DMS 273 (cell line): Measurements from ENCODE around the gene ERFL.

ENCODE experiments used
- DNase-seq: peaks from one replicate; lab custom pipeline; 2025; ENCODE audit not compliant: unreplicated experiment; lab: John Stamatoyannopoulos, UW

Gene ERFL

DNA sequence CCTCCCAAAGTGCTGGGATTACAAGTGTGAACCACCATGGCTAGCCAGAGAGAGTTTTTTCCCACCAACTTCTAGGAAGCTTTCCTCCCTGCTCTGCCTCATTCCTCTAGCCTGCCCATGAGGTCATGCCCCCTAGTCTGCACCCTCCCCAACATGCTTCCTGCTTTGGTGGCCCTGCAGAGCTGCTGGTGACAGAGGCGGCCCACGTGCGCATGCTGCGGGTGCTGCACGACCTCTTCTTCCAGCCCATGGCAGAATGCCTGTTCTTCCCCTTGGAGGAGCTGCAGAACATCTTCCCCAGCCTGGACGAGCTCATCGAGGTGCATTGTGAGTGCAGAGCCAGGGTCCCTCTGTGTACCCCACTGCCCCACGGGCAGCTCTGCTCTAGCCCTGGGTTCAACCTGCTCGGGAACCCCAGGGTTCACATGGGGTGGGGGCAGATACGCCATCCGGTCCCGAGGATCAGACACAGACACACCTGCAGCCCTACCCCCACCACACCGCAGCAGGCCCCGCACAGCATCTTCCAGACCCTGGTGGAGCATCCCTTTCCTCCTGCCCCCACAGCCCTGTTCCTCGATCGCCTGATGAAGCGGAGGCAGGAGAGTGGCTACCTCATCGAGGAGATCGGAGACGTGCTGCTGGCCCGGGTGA lies 26.4 kb downstream of the ERFL start:
- DNase-seq: no peak

DNA sequence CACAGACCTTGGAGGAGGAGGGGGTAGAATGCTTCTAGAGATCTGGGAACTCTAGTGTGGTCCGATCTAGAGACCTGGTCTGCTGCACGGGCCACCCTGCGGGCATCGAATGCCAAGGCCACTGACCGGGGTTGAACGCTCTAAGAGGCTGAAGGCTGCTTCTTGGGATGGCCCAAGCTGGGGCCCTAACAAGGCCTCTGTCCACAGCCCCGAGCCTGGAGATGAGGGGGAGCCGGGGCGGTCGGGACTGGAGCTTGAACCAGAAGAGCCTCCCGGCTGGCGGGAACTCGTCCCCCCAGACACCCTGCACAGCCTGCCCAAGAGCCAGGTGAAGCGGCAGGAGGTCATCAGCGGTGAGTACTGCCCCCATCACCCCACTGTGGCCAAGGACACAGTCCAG lies 30.0 kb downstream of the ERFL start:
- DNase-seq: no peak

DNA sequence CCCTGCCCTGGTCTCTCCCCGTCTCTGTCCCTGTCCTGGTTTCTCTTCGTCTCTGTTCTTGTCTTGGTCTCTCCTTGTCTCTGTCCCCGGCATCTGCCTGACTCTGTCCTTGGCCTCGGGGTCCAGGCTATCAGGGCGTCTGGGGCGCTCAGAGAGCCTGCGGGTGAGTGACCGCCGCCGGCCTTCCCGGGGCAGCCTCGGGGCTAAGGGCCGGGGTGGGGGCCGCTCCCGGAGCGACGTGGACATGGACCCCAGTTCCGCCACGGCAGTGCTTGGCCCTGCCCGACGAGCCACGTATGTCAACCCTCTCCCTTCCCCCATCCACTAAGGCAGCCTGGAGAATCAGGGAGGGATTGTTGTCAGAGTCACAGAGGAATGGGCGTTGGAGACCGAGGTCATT lies 30.4 kb downstream of the ERFL start:
- DNase-seq: no peak

DNA sequence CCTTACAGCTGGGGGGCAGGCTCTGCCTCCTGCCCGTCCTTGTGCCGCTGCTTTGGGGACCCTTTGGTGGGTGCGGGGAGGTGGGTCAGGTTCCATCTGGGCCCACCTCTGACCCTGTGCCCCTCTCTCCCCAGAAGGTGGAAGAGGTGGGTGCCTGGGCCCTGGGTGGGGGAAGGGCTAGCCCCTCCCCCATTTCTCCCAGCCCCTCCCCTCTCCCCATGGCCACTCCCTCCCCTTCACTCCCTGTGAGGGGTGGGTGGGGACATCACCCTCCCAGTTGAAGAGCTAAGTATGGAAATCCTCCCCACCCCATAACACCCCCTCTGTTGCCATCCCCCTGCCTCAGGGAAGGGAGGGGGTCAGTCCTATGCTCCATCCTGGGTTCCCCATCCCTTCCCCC lies 31.1 kb downstream of the ERFL start:
- no peak for DNase-seq

DNA sequence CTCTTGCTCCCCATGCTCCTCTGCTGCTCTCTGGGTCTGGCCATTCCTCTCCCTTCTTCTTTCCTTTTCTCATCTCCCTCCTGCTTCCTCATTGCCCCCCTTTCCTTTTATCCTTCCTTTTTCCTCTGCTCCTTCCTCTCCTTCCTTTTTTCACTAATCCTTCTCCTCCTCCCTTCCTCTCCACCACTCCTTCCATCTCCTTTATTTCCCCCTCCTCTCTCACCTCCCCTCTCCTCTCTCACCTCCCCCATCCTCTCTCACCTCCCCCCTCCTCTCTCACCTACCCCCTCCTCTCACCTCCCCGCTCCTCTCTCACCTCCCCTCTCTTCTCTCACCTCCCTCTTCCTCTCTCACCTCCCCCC lies 31.7 kb downstream of the ERFL start:
- no peak for DNase-seq

DNA sequence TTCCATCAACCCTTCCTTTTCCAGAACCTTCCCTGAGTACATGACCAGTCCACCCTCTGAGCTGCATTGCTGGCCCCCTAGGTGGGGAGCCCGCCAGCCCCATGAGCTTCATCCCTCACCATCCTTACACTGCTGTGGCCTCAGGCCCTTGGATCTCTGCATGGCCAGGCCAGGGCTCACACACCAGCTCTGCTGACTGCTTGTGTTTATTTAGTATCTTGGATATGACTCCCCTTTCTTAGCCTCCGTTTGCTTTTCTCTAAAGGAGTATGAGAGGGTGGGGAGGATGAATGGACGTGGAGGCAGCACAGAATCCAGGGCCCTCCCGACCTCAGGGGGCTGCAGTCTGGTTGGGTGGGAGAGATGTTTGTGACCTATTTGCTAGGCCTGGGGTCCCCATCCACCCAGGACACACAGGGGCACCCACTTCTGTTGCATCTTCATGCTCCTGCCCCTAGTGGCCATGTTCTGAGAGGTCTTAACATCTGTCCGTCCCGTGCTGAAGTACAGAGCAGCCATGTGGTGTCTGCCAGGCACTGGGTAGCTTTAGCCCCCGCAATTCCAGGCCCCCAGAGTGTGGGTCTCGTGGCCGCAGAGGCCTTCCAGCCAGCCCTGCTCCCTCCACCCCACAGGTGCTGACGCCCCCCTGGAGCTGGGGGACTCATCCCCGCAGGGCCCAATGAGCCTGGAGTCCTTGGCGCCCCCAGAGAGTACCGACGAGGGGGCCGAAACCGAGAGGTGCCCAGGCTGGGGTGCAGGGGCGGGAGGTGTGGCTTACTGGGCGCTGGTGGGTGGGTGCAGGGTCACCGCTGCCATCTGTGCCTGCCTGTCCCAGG lies 32.3 kb downstream of the ERFL start:
- DNase-seq: peak; percentile 80

DNA sequence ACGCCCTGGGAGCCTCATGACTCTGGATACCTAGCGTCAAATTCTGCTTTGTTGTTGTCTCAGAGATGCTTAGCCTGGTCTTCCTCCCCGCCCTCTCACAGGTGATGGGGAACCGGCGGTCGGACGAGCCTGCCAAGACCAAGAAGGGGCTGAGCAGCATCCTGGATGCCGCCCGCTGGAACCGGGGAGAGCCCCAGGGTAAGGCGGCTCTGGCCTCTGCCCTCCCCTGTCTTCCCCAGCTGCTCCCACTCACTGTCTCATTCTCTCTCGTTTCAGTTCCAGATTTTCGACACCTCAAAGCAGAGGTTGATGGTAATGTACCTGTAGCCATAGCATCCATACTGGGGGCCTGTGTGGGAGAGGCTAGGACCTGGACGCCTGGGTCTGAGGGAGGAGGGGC lies 33.9 kb downstream of the ERFL start:
- no peak for DNase-seq

DNA sequence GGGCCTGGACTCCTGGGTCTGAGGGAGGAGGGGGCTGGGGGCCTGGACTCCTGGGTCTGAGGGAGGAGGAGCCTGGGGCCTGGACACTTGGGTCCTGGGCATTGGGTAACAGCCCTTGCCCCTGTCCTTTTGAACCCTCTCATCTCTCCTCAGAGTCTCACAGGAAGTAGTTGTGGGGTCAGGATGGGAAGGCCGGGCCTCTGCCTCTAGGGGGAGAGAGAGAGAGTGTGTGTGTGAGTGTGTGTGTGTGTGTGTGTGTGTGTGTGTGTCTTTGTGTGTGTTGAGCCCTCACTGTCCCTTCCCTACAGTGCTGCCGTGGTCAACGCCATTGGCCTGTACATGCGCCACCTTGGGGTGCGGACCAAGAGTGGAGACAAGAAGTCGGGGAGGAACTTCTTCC lies 34.4 kb downstream of the ERFL start:
- DNase-seq: peak; percentile 42

DNA sequence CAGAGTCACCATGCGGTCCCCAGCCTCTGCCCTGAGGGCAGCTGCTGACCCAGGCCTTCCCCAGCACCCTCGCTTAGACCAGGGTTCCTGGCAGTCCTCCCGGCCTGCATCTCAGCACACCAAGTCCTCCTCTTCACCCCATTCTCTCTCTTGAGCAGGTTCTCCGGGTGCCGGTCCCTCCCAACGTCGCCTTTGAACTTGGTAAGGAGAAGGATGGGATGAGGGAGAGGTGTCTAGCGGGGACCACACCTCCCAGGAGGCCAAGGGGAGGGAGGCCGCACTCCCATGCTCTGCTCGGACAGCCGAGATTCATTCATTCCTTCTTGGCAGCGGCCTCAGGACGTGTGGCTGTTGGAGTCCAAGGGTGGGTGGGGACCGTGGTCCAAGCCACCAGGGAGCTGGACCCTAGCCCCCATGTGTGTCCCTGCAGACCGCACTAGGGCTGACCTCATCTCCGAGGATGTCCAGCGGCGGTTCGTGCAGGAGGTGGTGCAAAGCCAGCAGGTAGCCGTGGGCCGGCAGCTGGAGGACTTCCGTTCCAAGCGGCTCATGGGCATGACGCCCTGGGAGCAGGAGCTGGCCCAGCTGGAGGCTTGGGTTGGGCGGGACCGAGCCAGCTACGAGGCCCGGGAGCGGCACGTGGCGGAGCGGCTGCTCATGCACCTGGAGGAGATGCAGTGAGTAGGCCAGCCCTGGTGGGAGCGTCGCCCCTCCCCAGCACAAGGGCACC lies 35.9 kb downstream of the ERFL start:
- peak; percentile 39 for DNase-seq

DNA sequence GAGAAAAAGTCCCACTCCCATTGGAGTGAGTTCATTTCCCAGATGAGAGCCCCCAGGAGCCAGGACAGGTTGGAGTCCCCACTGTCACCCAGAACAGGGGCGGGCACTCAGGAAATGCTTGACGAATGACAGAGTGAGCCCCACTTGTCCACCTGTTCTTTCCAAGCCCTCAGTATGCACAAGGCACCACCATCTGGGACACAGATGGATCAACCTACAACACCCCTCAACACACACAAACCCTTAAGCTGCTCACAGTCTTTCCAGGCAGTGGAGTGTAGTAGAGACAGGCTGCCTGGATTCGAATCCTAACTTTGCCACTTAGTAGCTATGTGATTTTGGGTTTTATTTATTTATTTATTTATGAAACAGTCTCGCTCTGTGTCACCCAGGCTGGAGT lies 37.3 kb downstream of the ERFL start:
- peak; percentile 53 for DNase-seq

DNA sequence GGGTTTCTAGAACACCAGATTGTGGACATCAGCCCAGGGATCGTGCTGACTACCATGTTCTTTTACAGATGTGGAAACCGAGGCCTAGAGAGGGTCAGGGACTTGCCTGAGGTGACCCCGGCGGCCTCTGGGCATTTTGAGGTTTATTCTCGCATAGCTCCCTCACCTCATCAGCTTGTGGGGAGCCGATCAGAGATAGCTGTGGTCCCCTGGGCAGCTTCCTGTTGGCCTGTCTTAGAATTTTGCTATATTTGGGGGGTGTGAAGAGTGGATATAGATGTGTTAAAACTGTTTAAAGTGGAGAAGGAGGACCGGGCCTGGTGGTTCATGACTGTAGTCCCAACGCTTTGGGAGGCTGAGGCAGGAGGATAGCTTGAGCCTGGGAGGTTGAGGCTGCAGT lies 38.4 kb downstream of the ERFL start:
- DNase-seq: no peak

DNA sequence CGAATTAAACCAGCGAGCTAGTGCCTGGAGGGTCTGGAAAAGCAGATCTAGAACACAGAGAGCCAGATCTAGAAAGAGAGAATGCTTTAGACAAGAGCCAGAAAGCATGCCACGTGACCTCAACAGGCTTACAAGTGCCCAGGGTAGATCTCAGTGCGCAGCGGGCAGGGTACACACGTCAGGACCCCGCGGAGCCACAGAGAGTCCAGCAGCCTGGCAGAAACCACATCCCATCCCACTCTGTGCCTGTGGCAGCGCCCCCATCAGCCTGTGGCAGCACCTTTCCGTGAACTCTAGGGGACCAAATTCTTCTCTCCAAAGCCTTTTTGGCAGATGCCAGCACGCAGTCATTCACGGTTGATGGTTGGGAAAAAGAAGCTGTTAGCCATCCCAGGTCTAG lies 39.3 kb downstream of the ERFL start:
- no peak for DNase-seq

DNA sequence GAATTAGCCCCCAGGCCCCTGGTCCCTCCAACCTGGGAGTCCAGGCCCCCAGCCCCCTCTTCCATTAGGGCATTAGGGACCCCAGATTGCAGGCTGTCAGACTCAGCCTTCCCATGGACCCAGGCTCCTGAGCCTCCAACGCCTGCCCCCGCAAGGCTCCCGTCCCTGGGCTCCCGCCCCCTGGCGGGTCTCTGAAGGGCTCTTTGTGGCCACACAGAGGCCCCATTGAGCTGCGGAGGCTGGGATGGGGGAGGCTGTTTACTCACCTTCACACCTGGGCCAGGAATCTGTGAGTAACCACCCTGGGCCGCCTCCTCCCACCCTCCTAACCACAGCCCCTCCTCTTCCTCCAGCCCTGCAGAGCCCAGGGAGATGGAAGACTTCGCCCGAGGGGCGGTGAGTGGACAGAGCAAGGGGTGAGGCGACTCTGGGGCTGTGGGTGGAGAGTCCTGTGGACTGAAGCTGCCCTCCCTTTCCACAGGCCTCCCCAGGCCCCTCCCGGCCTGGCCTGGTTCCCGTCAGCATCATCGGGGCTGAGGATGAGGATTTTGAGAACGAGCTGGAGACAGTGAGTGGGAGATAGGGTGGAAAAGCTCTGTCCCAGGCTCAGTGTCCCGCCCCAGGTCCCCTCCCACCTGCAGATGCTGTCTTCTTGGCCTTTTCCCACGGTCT lies 40.4 kb downstream of the ERFL start:
- DNase-seq: no peak

DNA sequence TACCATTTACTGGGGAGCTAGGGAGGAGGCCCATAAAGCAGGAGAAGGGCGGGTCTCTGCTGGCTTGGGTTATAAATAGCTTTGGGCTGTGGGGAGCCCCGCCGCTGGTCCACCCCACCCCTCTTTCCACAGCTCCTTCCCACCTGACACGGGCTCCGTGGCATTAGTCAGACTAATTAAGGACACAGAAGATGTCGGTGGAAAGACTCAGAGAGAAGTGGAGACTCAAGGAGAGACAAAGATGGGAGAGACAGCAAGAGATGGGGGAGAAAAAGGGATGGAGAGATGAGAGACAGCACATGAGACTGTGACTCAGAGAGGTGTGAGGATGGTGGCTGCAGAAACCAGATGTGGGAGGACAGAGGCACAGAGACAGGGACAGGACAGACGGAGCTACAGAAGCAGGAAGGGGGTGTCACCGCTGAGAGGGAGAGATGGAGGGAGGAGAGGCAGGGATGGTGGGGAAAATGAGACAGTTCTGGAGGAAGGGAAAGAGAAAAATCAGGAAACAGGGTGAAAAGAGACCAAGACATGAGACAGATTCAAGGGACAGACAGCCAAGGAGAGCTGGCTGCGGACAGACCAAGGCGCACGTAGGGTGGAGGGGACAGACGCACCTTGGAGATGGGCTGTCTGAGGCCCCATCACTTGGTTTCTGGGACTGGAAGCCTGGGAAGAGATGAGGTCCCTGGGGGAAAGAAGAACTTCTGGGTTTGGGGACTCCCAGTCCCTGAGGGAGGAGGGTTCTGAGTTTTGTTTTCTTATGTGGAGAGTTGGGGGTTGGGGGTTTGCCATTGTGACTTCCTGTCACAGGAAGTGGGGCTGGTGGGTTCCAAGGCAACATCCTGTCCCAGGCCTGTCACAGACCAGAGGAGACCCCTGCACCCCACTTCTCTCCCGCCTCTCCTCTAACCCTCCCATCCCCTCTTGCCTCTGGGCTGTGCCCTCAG lies 41.2 kb downstream of the ERFL start:
- no peak for DNase-seq

DNA sequence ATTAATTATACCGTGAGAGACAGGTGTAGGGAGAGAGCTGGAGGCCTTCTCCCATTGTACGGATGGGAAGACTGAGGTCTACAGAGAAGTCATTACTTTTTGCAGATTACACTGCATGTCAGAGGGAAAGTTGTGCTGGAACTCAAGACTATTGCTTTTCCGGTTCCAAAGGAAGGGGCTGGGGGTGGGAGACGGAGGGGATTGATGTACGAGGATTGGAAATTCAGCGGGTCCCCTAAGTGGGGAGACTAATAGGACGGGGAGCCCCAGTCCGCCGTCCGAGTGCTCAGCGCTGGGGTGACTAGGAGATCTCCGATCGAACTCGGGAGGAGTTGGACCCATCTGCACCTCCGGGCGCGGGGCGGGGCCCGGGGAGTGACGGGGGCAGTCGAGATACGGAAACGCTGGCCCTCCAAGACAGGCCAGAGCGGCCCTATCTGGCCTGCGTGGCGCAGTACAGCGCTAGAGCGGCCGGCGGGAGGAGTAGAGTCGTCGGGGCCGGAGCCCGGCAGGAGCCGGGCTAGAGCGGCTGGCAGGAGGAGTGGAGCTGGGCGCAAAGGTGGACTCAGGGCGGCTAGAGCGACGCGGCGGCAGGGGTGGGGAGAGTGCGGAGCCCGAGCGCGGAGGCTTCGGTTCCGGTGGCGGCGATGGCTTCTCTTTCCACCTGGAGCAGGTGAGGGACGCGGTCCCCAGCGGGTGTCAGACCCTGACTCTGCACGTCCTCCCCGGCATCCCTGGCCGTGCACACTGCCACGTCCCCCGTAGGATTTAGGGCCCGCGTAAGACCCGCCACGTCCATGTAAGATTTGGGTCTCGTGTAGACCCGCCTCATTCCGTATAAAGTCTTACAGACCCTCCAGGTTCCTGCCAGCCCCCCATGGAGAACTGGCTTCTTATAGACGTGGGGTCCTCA lies 44.2 kb downstream of the ERFL start:
- peak; percentile 99 for DNase-seq

DNA sequence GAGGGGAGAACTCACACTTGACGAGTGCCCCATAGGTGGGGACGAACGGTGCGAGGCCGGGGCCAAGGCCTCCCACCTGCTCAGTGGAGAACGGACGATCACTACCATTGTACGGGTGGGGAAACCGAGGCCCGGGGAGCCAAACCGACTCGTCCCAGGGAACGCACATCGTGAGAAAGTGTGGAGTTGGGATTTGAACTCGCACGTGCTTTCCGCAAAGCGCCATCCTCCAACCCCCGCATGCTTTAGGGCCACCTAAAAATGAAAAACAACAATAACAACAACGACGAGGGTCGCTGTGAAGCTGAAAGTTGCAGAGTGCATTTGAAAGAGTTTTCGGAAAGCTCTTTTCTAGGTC lies 44.8 kb downstream of the ERFL start:
- DNase-seq: no peak

DNA sequence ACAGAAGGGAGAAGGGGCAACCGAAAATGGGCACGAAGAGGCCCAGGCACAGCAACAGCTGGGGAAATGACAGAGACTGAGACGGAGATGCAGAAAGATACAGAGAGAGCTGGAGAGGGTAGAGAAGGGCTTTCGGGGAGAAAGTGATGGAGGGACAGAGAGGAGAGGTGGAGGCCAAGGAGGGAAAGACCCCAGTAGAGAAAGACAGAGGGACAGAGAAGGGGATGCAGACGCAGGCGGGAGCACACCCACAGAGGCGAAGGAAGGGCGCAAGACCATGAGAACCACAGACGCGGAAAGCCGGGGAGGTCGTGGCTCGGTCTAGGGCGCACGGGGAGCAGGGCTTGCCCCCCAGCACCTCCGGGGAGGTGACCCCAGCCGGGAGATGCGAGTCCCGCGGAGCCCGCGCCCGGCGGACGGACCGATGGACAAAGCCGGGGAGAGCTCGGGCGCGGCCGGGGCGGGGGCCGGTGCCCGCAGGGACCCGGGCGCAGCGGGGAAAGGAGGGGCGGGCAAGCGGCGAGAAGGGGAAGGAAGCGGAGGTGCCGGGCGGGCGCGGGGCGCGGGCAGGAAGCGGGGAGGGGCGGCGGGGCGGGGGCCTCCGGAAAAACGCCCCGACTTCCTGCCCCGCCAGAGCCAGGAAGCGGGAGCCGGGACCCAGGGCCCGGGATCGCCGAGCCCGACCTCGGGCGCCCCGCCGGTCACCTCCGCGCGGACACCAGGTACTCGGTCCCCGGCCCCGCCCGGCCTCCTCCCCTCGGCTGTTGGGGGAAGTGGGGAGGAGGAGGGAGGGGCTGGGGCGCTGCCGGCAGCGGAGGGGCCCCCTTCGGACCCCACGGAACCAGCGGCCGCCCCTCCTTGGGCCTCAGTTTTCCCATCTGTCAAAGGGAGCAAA lies 45.4 kb downstream of the ERFL start, which contains the start of gene ARHGEF1:
ARHGEF1 (plus strand) TSS at position 617 of the 895 bp plus-strand sequence. CDS start 4,899 bp downstream, outside the sequence.
- peak; percentile 71 for DNase-seq

DNA sequence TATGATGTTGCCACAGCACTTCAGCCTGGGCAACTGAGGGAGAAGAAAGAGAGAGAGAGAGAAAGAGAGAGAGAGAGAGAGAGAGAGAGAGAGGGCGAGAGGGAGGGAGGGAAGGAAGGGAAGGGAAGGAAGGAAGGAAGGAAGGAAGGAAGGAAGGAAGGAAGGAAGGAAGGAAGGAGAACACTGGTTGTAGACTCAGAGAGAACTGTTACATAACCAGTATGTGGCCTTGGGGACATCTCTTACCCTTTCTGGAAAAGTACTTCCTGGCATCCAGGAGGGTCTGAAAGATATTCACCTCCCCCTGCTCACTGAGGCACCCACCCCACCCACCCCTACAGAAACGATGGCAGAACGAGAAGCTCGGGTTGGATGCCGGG lies 47.9 kb downstream of the ERFL start:
- DNase-seq: no peak
